Measurements from ENCODE around the gene CLIC2.
"Not testable (repeated sequence)": the region's sequence is repeated elsewhere in the genome, so short reads cannot be mapped to it uniquely, and the experiment has no call there.

CLIC2 gene

DNA sequence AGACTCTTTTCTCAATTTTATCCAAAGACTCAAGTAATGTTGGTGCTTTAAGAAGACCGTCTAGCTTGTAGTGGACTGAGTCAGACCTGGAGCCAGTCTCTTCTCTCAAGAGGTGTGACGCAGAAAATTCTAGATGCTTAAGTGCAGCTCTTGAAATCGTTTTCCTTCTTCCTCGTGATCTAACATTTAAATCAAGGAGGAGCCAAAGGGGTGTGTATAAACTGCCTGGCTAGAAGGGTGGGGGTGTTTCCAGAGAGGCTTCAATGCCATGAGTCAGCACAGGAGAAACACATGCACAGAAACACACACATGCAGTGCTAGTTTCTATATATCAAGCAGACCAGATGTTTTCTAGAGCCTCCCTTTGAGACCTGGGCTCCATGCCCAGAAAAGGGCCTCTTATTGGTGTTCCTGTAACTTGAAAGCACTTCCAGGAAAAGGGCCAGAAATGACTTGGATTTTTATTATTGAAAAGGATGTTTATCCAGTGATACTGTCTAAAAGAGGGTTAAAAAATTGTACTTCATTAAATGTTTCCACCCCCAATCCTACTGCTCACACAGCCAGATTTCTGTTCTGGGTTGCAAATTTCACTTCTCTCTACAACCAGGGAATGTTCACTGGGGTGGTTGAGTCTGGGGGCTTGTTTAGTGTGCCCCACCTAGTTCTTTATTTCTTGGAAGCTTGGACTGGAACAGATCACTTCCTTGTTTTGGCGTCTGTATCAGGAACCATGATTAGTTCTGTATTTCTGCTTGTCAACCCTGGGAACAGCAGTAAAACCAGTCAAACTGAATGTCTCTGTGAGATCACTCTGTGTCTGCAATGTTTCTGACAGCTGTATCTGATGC, at the start of gene CLIC2:
CLIC2 (minus strand) TSS at position 129 of the 851 bp plus-strand sequence. CDS start 187 bp downstream, outside the sequence.
- H3K4me3 ChIP-seq (ENCODE audit: low read length in 2 of 2) = peak within 1 kb of the TSS; percentile 10 to 62
- no peaks in the 10 kb centered on the region for H3K9me3 ChIP-seq (ENCODE audit: control insufficient read depth in 2 of 2, low read length in 2 of 2)
- H3K27me3 ChIP-seq (ENCODE audit: control insufficient read depth in 2 of 2, insufficient read depth in 2 of 2, low read length in 2 of 2) = no peaks in the 10 kb centered on the region
- H3K27ac ChIP-seq (ENCODE audit: low read depth in 2 of 2, low read length in 2 of 2) = peak within 1 kb of the TSS; percentile 43 to 48
- H3K9ac ChIP-seq (ENCODE audit: low read depth in 1 of 2, low read length in 2 of 2) = peak within 1 kb of the TSS in 1 of 2 donors; percentile 20
- H3K4me1 ChIP-seq (ENCODE audit: control insufficient read depth in 2 of 2, insufficient read depth in 2 of 2, low read length in 2 of 2) = no peaks in the 10 kb centered on the region
- no peaks in the 10 kb centered on the region for H3K36me3 ChIP-seq (ENCODE audit: control insufficient read depth in 2 of 2, insufficient read depth in 2 of 2, low read length in 2 of 2)

GRCh38 chrX:155382529-155382967, 48.1 kb upstream of the CLIC2 start:
- H3K9me3 ChIP-seq (ENCODE audit: control insufficient read depth in 2 of 2, low read length in 2 of 2); H3K4me3 ChIP-seq (ENCODE audit: low read length in 2 of 2); H3K27me3 ChIP-seq (ENCODE audit: control insufficient read depth in 2 of 2, insufficient read depth in 2 of 2, low read length in 2 of 2); H3K4me1 ChIP-seq (ENCODE audit: control insufficient read depth in 2 of 2, insufficient read depth in 2 of 2, low read length in 2 of 2); H3K9ac ChIP-seq (ENCODE audit: low read depth in 1 of 2, low read length in 2 of 2); H3K36me3 ChIP-seq (ENCODE audit: control insufficient read depth in 2 of 2, insufficient read depth in 2 of 2, low read length in 2 of 2); H3K27ac ChIP-seq (ENCODE audit: low read depth in 2 of 2, low read length in 2 of 2): not testable (repeated sequence)

- not testable (repeated sequence) for H3K4me3 ChIP-seq (ENCODE audit: low read length in 2 of 2); H3K9ac ChIP-seq (ENCODE audit: low read depth in 1 of 2, low read length in 2 of 2); H3K4me1 ChIP-seq (ENCODE audit: control insufficient read depth in 2 of 2, insufficient read depth in 2 of 2, low read length in 2 of 2); H3K36me3 ChIP-seq (ENCODE audit: control insufficient read depth in 2 of 2, insufficient read depth in 2 of 2, low read length in 2 of 2); H3K27ac ChIP-seq (ENCODE audit: low read depth in 2 of 2, low read length in 2 of 2); H3K27me3 ChIP-seq (ENCODE audit: control insufficient read depth in 2 of 2, insufficient read depth in 2 of 2, low read length in 2 of 2); H3K9me3 ChIP-seq (ENCODE audit: control insufficient read depth in 2 of 2, low read length in 2 of 2)
These were observed 47.6 kb upstream of the CLIC2 start, which contains the start of gene F8A2 for GRCh38 chrX:155381843-155382528. Gene F8A2, plus strand, starts transcription at chrX:155382095. Its CDS starts 20 bp downstream, at chrX:155382115.

DNA sequence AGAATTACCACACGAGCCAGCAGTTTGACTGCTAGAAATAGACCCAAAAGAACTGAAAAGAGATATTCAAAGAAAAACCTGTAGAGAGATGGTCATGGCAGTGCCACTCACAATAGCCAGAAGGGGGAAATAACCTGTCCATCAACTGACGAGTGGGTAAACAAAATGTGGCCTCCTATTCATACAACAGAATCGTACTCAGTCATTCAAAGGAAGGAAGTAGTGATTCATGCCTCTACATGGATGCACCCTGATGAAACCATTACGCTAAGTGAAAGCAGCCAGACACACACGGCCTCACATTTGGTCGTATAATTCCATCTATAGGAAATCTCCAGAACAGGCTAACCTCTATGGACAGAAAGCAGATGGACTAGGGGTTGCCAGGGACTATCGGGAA, 45.4 kb upstream of the CLIC2 start:
- H3K27ac ChIP-seq (ENCODE audit: low read depth in 2 of 2, low read length in 2 of 2); H3K4me1 ChIP-seq (ENCODE audit: control insufficient read depth in 2 of 2, insufficient read depth in 2 of 2, low read length in 2 of 2); H3K9me3 ChIP-seq (ENCODE audit: control insufficient read depth in 2 of 2, low read length in 2 of 2); H3K4me3 ChIP-seq (ENCODE audit: low read length in 2 of 2); H3K9ac ChIP-seq (ENCODE audit: low read depth in 1 of 2, low read length in 2 of 2); H3K36me3 ChIP-seq (ENCODE audit: control insufficient read depth in 2 of 2, insufficient read depth in 2 of 2, low read length in 2 of 2); H3K27me3 ChIP-seq (ENCODE audit: control insufficient read depth in 2 of 2, insufficient read depth in 2 of 2, low read length in 2 of 2): not testable (repeated sequence)

GRCh38 chrX:155373777-155374458, 39.5 kb upstream of the CLIC2 start:
- not testable (repeated sequence) for H3K4me3 ChIP-seq (ENCODE audit: low read length in 2 of 2); H3K27me3 ChIP-seq (ENCODE audit: control insufficient read depth in 2 of 2, insufficient read depth in 2 of 2, low read length in 2 of 2); H3K27ac ChIP-seq (ENCODE audit: low read depth in 2 of 2, low read length in 2 of 2); H3K36me3 ChIP-seq (ENCODE audit: control insufficient read depth in 2 of 2, insufficient read depth in 2 of 2, low read length in 2 of 2); H3K9me3 ChIP-seq (ENCODE audit: control insufficient read depth in 2 of 2, low read length in 2 of 2); H3K4me1 ChIP-seq (ENCODE audit: control insufficient read depth in 2 of 2, insufficient read depth in 2 of 2, low read length in 2 of 2); H3K9ac ChIP-seq (ENCODE audit: low read depth in 1 of 2, low read length in 2 of 2)

- H3K27ac ChIP-seq (ENCODE audit: low read depth in 2 of 2, low read length in 2 of 2); H3K36me3 ChIP-seq (ENCODE audit: control insufficient read depth in 2 of 2, insufficient read depth in 2 of 2, low read length in 2 of 2); H3K4me1 ChIP-seq (ENCODE audit: control insufficient read depth in 2 of 2, insufficient read depth in 2 of 2, low read length in 2 of 2); H3K9ac ChIP-seq (ENCODE audit: low read depth in 1 of 2, low read length in 2 of 2); H3K27me3 ChIP-seq (ENCODE audit: control insufficient read depth in 2 of 2, insufficient read depth in 2 of 2, low read length in 2 of 2); H3K4me3 ChIP-seq (ENCODE audit: low read length in 2 of 2); H3K9me3 ChIP-seq (ENCODE audit: control insufficient read depth in 2 of 2, low read length in 2 of 2): not testable (repeated sequence)
These were observed 29.3 kb upstream of the CLIC2 start for GRCh38 chrX:155363712-155364111.

DNA sequence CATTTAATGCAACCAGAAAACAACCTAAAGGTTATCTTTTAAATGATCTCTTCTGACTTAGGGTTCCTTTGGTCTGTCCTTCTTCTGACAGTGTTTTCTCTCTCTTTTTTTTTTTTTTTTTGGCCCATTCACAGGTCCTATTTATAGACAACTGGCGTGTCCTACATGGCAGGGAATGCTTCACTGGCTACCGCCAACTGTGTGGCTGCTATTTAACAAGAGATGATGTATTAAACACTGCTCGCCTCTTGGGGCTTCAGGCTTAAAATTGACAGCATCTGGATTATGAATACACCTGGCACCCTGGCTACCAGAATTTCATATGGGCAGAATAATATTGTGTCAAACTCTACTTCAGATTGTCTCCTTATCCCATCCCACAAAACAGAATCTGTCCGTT, 15.0 kb upstream of the CLIC2 start:
- H3K9ac ChIP-seq (ENCODE audit: low read depth in 1 of 2, low read length in 2 of 2); H3K27ac ChIP-seq (ENCODE audit: low read depth in 2 of 2, low read length in 2 of 2); H3K36me3 ChIP-seq (ENCODE audit: control insufficient read depth in 2 of 2, insufficient read depth in 2 of 2, low read length in 2 of 2); H3K4me1 ChIP-seq (ENCODE audit: control insufficient read depth in 2 of 2, insufficient read depth in 2 of 2, low read length in 2 of 2); H3K4me3 ChIP-seq (ENCODE audit: low read length in 2 of 2); H3K9me3 ChIP-seq (ENCODE audit: control insufficient read depth in 2 of 2, low read length in 2 of 2); H3K27me3 ChIP-seq (ENCODE audit: control insufficient read depth in 2 of 2, insufficient read depth in 2 of 2, low read length in 2 of 2): not testable (repeated sequence)

- not testable (repeated sequence) for H3K9ac ChIP-seq (ENCODE audit: low read depth in 1 of 2, low read length in 2 of 2); H3K4me1 ChIP-seq (ENCODE audit: control insufficient read depth in 2 of 2, insufficient read depth in 2 of 2, low read length in 2 of 2); H3K9me3 ChIP-seq (ENCODE audit: control insufficient read depth in 2 of 2, low read length in 2 of 2); H3K27ac ChIP-seq (ENCODE audit: low read depth in 2 of 2, low read length in 2 of 2); H3K27me3 ChIP-seq (ENCODE audit: control insufficient read depth in 2 of 2, insufficient read depth in 2 of 2, low read length in 2 of 2); H3K4me3 ChIP-seq (ENCODE audit: low read length in 2 of 2); H3K36me3 ChIP-seq (ENCODE audit: control insufficient read depth in 2 of 2, insufficient read depth in 2 of 2, low read length in 2 of 2)
These were observed 11.3 kb upstream of the CLIC2 start for GRCh38 chrX:155345689-155346088.

DNA sequence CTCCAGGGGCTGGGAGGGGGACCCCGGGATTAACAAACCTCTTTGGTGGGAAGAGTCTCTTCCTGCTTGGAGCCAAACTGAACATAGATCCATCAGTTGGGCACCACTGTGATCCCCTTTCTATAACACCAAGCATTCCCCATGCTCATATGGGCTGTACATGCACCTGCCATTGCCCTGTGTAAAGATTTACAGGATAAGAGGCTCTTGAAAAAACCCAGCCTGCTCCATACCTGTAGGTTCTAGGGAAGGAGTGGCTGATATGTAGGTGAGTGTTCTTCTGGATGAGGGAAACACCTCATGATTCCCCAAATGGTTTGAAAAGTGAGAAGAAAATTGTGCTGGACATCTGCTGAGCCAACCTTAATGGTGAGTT, 911 bp upstream of the CLIC2 start:
- not testable (repeated sequence) for H3K36me3 ChIP-seq (ENCODE audit: control insufficient read depth in 2 of 2, insufficient read depth in 2 of 2, low read length in 2 of 2); H3K9ac ChIP-seq (ENCODE audit: low read depth in 1 of 2, low read length in 2 of 2); H3K27me3 ChIP-seq (ENCODE audit: control insufficient read depth in 2 of 2, insufficient read depth in 2 of 2, low read length in 2 of 2); H3K9me3 ChIP-seq (ENCODE audit: control insufficient read depth in 2 of 2, low read length in 2 of 2); H3K4me1 ChIP-seq (ENCODE audit: control insufficient read depth in 2 of 2, insufficient read depth in 2 of 2, low read length in 2 of 2); H3K4me3 ChIP-seq (ENCODE audit: low read length in 2 of 2)
- peak overlapping the region in 1 of 2 donors; percentile 37 for H3K27ac ChIP-seq (ENCODE audit: low read depth in 2 of 2, low read length in 2 of 2)

- Histone ChIP-seq H3K27me3 (ENCODE audit: control insufficient read depth in 2 of 2, insufficient read depth in 2 of 2, low read length in 2 of 2) (no peaks in the 10 kb centered on the region), H3K9ac (ENCODE audit: low read depth in 1 of 2, low read length in 2 of 2) (no peak overlapping the region), H3K36me3 (ENCODE audit: control insufficient read depth in 2 of 2, insufficient read depth in 2 of 2, low read length in 2 of 2) (no peaks in the 10 kb centered on the region), H3K4me1 (ENCODE audit: control insufficient read depth in 2 of 2, insufficient read depth in 2 of 2, low read length in 2 of 2) (no peaks in the 10 kb centered on the region), H3K9me3 (ENCODE audit: control insufficient read depth in 2 of 2, low read length in 2 of 2) (no peaks in the 10 kb centered on the region), H3K4me3 (ENCODE audit: low read length in 2 of 2) (peak overlapping the region; percentile 10 to 62), H3K27ac (ENCODE audit: low read depth in 2 of 2, low read length in 2 of 2) (peak overlapping the region; percentile 43 to 48)
These were observed 792 bp downstream of the CLIC2 start for GRCh38 chrX:155333544-155334100.

Data from mucosa of rectum (tissue), 2 donors.